HG03025 (cell line): ENCODE measurements around the gene TRIP12.
"Not testable (repeated sequence)": the region's sequence is repeated elsewhere in the genome, so short reads cannot be mapped to it uniquely, and the experiment has no call there.

Experiments used
- ATAC-seq: cut with Tn5 transposase; IDR thresholded peaks from one replicate; pipeline ENCODE4 v1.9.1; 2021; ENCODE audit warnings: mild to moderate bottlenecking, moderate library complexity; ENCODE audit not compliant: unreplicated experiment, low FRiP score

The TRIP12 gene

GRCh38 chr2:229921892-229922448, at the start of gene TRIP12:
TSS of gene TRIP12 (minus strand) at chr2:229922009. CDS start at chr2:229880079, 41,930 bp downstream.
- ATAC-seq: peak; percentile 54

GRCh38 chr2:229971298-229971790, 49.5 kb upstream of the TRIP12 start:
- ATAC-seq: no peak

- ATAC-seq: no peak
Measured at GRCh38 chr2:229970406-229970805, 48.6 kb upstream of the TRIP12 start.

GRCh38 chr2:229969921-229970320, 48.1 kb upstream of the TRIP12 start:
- no peak for ATAC-seq

- not testable (repeated sequence) for ATAC-seq
Measured at GRCh38 chr2:229963596-229963995, 41.8 kb upstream of the TRIP12 start.

GRCh38 chr2:229956491-229956890, 34.7 kb upstream of the TRIP12 start:
- ATAC-seq: no peak

GRCh38 chr2:229955663-229956062, 33.9 kb upstream of the TRIP12 start:
- ATAC-seq: no peak

- no peak for ATAC-seq
Measured at GRCh38 chr2:229952256-229952835, 30.5 kb upstream of the TRIP12 start.

GRCh38 chr2:229947544-229947943, 25.7 kb upstream of the TRIP12 start:
- ATAC-seq: no peak

GRCh38 chr2:229945975-229946374, 24.2 kb upstream of the TRIP12 start:
- no peak for ATAC-seq

GRCh38 chr2:229943770-229944449, 22.1 kb upstream of the TRIP12 start:
- no peak for ATAC-seq

GRCh38 chr2:229943171-229943570, 21.4 kb upstream of the TRIP12 start:
- no peak for ATAC-seq

- ATAC-seq: no peak
Measured at GRCh38 chr2:229942671-229943070, 20.9 kb upstream of the TRIP12 start.

- no peak for ATAC-seq
Measured at GRCh38 chr2:229937537-229937936, 15.7 kb upstream of the TRIP12 start.

GRCh38 chr2:229931241-229931640, 9.4 kb upstream of the TRIP12 start:
- no peak for ATAC-seq

- no peak for ATAC-seq
Measured at GRCh38 chr2:229930656-229931055, 8.8 kb upstream of the TRIP12 start.

GRCh38 chr2:229927817-229928321, 6.1 kb upstream of the TRIP12 start:
- no peak for ATAC-seq

- no peak for ATAC-seq
Measured at GRCh38 chr2:229925201-229925600, 3.4 kb upstream of the TRIP12 start.

- not testable (repeated sequence) for ATAC-seq
Measured at GRCh38 chr2:229924541-229924940, 2.7 kb upstream of the TRIP12 start.

- peak; percentile 58 for ATAC-seq
Measured at GRCh38 chr2:229922449-229923386, 909 bp upstream of the TRIP12 start, which contains the start of gene FBXO36. TSS of gene FBXO36 (plus strand) at chr2:229922503. CDS start at chr2:229922514, 11 bp downstream.
